GM12878 (cell line): ENCODE results near the gene NOM1.

Source experiments
- ATF3 ChIP-seq: IDR thresholded peaks from 2 replicates; pipeline ENCODE4 v1.6.1; 2011; ENCODE audit warnings: low read depth, mild to moderate bottlenecking, low read length, moderate library complexity, borderline replicate concordance; ENCODE audit errors: extremely low read depth
- BHLHE40 ChIP-seq, 2 experiments: fragments of 450-650 bp in 1 of 2; IDR thresholded peaks; 2 replicates each; pipeline ENCODE4 v1.6.1; 2011 to 2017; ENCODE audit warnings: low read depth in 2 of 2, borderline replicate concordance in 1 of 2, improper control_type of control experiment in 1 of 2, low read length in 1 of 2, mild to moderate bottlenecking in 1 of 2
- E4F1 ChIP-seq: fragments of 450-650 bp; IDR thresholded peaks from 2 replicates; pipeline ENCODE4 v1.6.1; 2018; ENCODE audit warnings: borderline replicate concordance, mild to moderate bottlenecking; ENCODE audit not compliant: partially characterized antibody
- EGR1 ChIP-seq, 2 experiments: IDR thresholded peaks; 1 replicate in 1 of 2; 2 replicates in 1 of 2; pipeline ENCODE4 v1.6.1; 2011 to 2012; ENCODE audit warnings: low read depth in 2 of 2, low read length in 2 of 2, borderline replicate concordance in 1 of 2, mild to moderate bottlenecking in 1 of 2, moderate library complexity in 1 of 2
- FOXM1 ChIP-seq: IDR thresholded peaks from 2 replicates; pipeline ENCODE4 v1.6.1; 2012; ENCODE audit warnings: low read depth, mild to moderate bottlenecking, inconsistent platforms, low read length, moderate library complexity
- GABPA ChIP-seq: IDR thresholded peaks from 2 replicates; pipeline ENCODE4 v1.6.1; 2014; ENCODE audit warnings: antibody characterized with exemption, low read depth, mild to moderate bottlenecking, inconsistent platforms
- JUND ChIP-seq: IDR thresholded peaks from 2 replicates; pipeline ENCODE4 v1.6.1; 2012; ENCODE audit warnings: low read depth, mild to moderate bottlenecking, low read length, improper control_type of control experiment, moderate library complexity
- USF1 ChIP-seq: IDR thresholded peaks from 2 replicates; pipeline ENCODE4 v1.6.1; 2011; ENCODE audit warnings: borderline replicate concordance, low read depth, mild to moderate bottlenecking, moderate library complexity, mixed read lengths, low read length; ENCODE audit not compliant: insufficient read depth; ENCODE audit errors: extremely low read length

- no peak for TF ChIP-seq JUND
- TF ChIP-seq E4F1, result no peak
- TF ChIP-seq FOXM1, result no peak
- no peak for TF ChIP-seq ATF3
- no peak for TF ChIP-seq GABPA
- no peak for TF ChIP-seq USF1
- TF ChIP-seq EGR1 (IDR thresholded peaks at IDR 0.05; ENCODE audit: borderline replicate concordance in 1 of 2, low read depth in 2 of 2, low read length in 2 of 2), result no peak
- no peak for TF ChIP-seq BHLHE40 (IDR thresholded peaks at IDR 0.05; ENCODE audit: borderline replicate concordance in 1 of 2, low read depth in 2 of 2, low read length in 1 of 2)
Observed at GRCh38 chr7:156956727-156957126, 7.2 kb downstream of the NOM1 start.
